ENCODE data around the gene PDCD11. TPM values are rescaled to one million over a fixed set of nuclear protein-coding genes. Genes with fewer than 3 reads are reported as not detected.

The PDCD11 gene
- total RNA-seq, 1 experiment from 2014 or later = 106 TPM

MicroRNAs encoded within 50 kb of the gene (microRNA counts, 767-probe panel; counts per million panel counts)
- not detected for microRNA hsa-miR-1307-3p

Small RNA genes within 50 kb of the gene (microRNA-seq; reads per million reads assigned to microRNA genes)
- gene MIR1307 (ENCODE audit: borderline number of aligned reads) = 6,626 reads per million, percentile 93 among the genes with 10 or more reads in this experiment

Other genes starting within 250 kb of the PDCD11 start
- gene NT5C2, start 203.4 kb upstream of the PDCD11 start, total RNA-seq (2021; ENCODE audit: unreplicated experiment) = 63.0 TPM
- gene RPEL1, start 150.7 kb upstream of the PDCD11 start, total RNA-seq (2021; ENCODE audit: unreplicated experiment) = 0.10 TPM
- gene INA, start 119.5 kb upstream of the PDCD11 start, total RNA-seq (2021; ENCODE audit: unreplicated experiment) = not detected
- 24.7 TPM for gene PCGF6, start 45.5 kb upstream of the PDCD11 start, total RNA-seq (2021; ENCODE audit: unreplicated experiment)
- 9.2 TPM for gene TAF5, start 28.6 kb upstream of the PDCD11 start, total RNA-seq (2021; ENCODE audit: unreplicated experiment)
- gene ATP5MK, start 151 bp upstream of the PDCD11 start, total RNA-seq (2021; ENCODE audit: unreplicated experiment) = 556 TPM
- gene CALHM2, start 55.7 kb downstream of the PDCD11 start, total RNA-seq (2021; ENCODE audit: unreplicated experiment) = 46.1 TPM
- gene CALHM1, start 62.3 kb downstream of the PDCD11 start, total RNA-seq (2021; ENCODE audit: unreplicated experiment) = not detected
- gene CALHM3, start 82.6 kb downstream of the PDCD11 start, total RNA-seq (2021; ENCODE audit: unreplicated experiment) = 0.49 TPM
- 1.4 TPM for gene NEURL1, start 97.1 kb downstream of the PDCD11 start, total RNA-seq (2021; ENCODE audit: unreplicated experiment)